ENCODE measurements around the gene ARHGAP1. TPM values are rescaled to one million over a fixed set of nuclear protein-coding genes. Genes with fewer than 3 reads are reported as not detected.
A peak's percentile ranks its signal among the peaks of the same experiment; 100 is the strongest.

ARHGAP1 gene
- total and polyA plus RNA-seq, 2 of the 13 experiments (the other 11 are each of a cell fraction or from before 2014, with no cell fraction given) = 18.6 to 30.3 TPM

DNA sequence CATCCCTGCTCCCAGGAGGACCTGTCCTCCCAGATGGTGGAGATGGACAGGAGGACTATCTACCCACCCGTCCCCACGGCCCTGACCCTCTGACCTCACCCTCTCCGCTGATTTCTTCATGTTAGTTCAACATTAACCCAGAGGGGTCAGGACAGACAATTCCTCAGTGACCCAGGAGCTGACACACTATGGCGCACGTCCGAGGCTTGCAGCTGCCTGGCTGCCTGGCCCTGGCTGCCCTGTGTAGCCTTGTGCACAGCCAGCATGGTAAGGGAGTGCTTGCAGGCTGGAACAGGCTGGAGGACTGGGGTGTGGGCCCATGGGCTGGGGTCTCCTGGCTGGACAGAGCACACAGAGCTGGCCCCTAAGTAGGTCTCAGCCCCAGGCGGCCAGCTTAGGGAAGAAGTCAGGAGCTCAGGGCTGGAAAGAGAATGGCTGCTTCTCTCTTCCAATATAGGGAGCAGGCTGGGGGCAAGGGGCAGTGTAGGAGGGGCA, 18.7 kb upstream of the ARHGAP1 start, which contains the start of gene F2 (continued):
- TF ChIP-seq, protein P1, sequence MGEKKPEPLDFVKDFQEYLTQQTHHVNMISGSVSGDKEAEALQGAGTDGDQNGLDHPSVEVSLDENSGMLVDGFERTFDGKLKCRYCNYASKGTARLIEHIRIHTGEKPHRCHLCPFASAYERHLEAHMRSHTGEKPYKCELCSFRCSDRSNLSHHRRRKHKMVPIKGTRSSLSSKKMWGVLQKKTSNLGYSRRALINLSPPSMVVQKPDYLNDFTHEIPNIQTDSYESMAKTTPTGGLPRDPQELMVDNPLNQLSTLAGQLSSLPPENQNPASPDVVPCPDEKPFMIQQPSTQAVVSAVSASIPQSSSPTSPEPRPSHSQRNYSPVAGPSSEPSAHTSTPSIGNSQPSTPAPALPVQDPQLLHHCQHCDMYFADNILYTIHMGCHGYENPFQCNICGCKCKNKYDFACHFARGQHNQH (CRISPR knock-in tag; IDR thresholded peaks at IDR 0.05) = peak; percentile 73; the same call in 1 of the 2 replicates
- no peak for TF ChIP-seq GLI4 (CRISPR knock-in tag; IDR thresholded peaks at IDR 0.05; ENCODE audit: borderline replicate concordance)
- no peak for TF ChIP-seq KAT2B (IDR thresholded peaks at IDR 0.05; ENCODE audit: borderline replicate concordance, low read depth, low read length)
- TF ChIP-seq STAG1 (CRISPR knock-in tag; IDR thresholded peaks at IDR 0.05) = peak; percentile 46
- TF ChIP-seq MAF1 (CRISPR knock-in tag; IDR thresholded peaks at IDR 0.05; ENCODE audit: borderline replicate concordance) = peak; percentile 32; the same call in 1 of the 2 replicates
- TF ChIP-seq ZNF839 (CRISPR knock-in tag; IDR thresholded peaks at IDR 0.05; ENCODE audit: borderline replicate concordance) = peak; percentile 88
- peak; percentile 43; the same call in 1 of the 2 replicates for TF ChIP-seq DMAP1 (CRISPR knock-in tag; IDR thresholded peaks at IDR 0.05)
- TF ChIP-seq, protein P2, sequence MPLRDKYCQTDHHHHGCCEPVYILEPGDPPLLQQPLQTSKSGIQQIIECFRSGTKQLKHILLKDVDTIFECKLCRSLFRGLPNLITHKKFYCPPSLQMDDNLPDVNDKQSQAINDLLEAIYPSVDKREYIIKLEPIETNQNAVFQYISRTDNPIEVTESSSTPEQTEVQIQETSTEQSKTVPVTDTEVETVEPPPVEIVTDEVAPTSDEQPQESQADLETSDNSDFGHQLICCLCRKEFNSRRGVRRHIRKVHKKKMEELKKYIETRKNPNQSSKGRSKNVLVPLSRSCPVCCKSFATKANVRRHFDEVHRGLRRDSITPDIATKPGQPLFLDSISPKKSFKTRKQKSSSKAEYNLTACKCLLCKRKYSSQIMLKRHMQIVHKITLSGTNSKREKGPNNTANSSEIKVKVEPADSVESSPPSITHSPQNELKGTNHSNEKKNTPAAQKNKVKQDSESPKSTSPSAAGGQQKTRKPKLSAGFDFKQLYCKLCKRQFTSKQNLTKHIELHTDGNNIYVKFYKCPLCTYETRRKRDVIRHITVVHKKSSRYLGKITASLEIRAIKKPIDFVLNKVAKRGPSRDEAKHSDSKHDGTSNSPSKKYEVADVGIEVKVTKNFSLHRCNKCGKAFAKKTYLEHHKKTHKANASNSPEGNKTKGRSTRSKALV (CRISPR knock-in tag; IDR thresholded peaks at IDR 0.05) = no peak
- TF ChIP-seq ZNF644 (CRISPR knock-in tag; IDR thresholded peaks at IDR 0.05; ENCODE audit: low read depth) = 0 out of 2 replicates have a peak, but pooled peaks have one; percentile 51
- peak; percentile 11; the same call in 1 of the 2 replicates for TF ChIP-seq ZSCAN31 (CRISPR knock-in tag; IDR thresholded peaks at IDR 0.05; ENCODE audit: low read depth)
- TF ChIP-seq CBFB (CRISPR knock-in tag; IDR thresholded peaks at IDR 0.05) = peak; percentile 44; the same call in 1 of the 2 replicates
- peak; percentile 74; the same call in 1 of the 2 replicates for TF ChIP-seq MLLT10 (CRISPR knock-in tag; IDR thresholded peaks at IDR 0.05)
- TF ChIP-seq ZNF263 (CRISPR knock-in tag; IDR thresholded peaks at IDR 0.05) = peak; percentile 99
- TF ChIP-seq ZNF460 (CRISPR knock-in tag; IDR thresholded peaks at IDR 0.05; ENCODE audit: borderline replicate concordance) = peak; percentile 42; the same call in 1 of the 2 replicates
- TF ChIP-seq CHD2 (IDR thresholded peaks at IDR 0.05; ENCODE audit: low read depth, low read length) = peak; percentile 16; the same call in 1 of the 2 replicates
- TF ChIP-seq HOXA9 (CRISPR knock-in tag; IDR thresholded peaks at IDR 0.05; ENCODE audit: borderline replicate concordance) = no peak
- TF ChIP-seq, protein P3, sequence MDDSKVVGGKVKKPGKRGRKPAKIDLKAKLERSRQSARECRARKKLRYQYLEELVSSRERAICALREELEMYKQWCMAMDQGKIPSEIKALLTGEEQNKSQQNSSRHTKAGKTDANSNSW (CRISPR knock-in tag; IDR thresholded peaks at IDR 0.05; ENCODE audit: borderline replicate concordance) = no peak
- TF ChIP-seq ZNF124 (CRISPR knock-in tag; IDR thresholded peaks at IDR 0.05) = peak; percentile 50; the same call in 1 of the 2 replicates
- no peak for TF ChIP-seq RFX1 (IDR thresholded peaks at IDR 0.05)
- 0 out of 2 replicates have a peak, but pooled peaks have one; percentile 71 for TF ChIP-seq ZNF761 (CRISPR knock-in tag; conservative IDR thresholded peaks at IDR 0.05)
- TF ChIP-seq NFIB (CRISPR knock-in tag; IDR thresholded peaks at IDR 0.05; ENCODE audit: borderline replicate concordance) = no peak
- no peak for TF ChIP-seq PHB2 (IDR thresholded peaks at IDR 0.05; ENCODE audit: partially characterized antibody)
- TF ChIP-seq, protein P4, sequence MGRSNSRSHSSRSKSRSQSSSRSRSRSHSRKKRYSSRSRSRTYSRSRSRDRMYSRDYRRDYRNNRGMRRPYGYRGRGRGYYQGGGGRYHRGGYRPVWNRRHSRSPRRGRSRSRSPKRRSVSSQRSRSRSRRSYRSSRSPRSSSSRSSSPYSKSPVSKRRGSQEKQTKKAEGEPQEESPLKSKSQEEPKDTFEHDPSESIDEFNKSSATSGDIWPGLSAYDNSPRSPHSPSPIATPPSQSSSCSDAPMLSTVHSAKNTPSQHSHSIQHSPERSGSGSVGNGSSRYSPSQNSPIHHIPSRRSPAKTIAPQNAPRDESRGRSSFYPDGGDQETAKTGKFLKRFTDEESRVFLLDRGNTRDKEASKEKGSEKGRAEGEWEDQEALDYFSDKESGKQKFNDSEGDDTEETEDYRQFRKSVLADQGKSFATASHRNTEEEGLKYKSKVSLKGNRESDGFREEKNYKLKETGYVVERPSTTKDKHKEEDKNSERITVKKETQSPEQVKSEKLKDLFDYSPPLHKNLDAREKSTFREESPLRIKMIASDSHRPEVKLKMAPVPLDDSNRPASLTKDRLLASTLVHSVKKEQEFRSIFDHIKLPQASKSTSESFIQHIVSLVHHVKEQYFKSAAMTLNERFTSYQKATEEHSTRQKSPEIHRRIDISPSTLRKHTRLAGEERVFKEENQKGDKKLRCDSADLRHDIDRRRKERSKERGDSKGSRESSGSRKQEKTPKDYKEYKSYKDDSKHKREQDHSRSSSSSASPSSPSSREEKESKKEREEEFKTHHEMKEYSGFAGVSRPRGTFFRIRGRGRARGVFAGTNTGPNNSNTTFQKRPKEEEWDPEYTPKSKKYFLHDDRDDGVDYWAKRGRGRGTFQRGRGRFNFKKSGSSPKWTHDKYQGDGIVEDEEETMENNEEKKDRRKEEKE (IDR thresholded peaks at IDR 0.05) = no peak

All from HepG2 (cell line).